ENCODE measurements around the gene USP12. TPM values are rescaled to one million over a fixed set of nuclear protein-coding genes. Genes with fewer than 3 reads are reported as not detected.

The USP12 gene
- total and polyA plus RNA-seq, 2 donors from 2014 or later: 15.0 to 27.5 TPM

DNA sequence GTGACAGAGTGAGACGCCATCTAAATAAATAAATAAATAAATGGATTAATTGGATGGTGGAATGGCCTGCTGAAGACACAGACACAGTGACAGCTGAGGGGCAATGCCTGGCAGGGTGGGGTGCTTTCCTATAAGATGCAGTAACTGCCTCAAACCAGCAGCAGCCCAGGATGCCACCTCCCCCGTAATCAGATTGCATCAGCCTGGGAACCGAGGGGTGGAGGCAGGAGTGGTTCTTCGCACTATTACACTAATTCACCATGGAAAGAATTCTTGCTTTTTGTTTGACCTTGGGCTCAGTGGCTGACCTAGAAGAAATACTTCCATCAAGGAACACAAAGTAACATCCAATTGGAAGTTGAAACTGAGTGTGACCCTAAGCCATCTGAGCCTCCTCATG, 31.6 kb upstream of the USP12 start:
- intact Hi-C loops (cut with DNase I): no loop called here
- Histone ChIP-seq H3K9ac (ENCODE audit: low read length in 3 of 3) (no peak overlapping the region), H3K27ac (ENCODE audit: low read depth in 2 of 2, low read length in 2 of 2) (no peak overlapping the region), H3K9me3 (ENCODE audit: control insufficient read depth in 2 of 3, insufficient read depth in 1 of 3, low read length in 3 of 3) (no peaks in the 10 kb centered on the region), H3K27me3 (ENCODE audit: control insufficient read depth, insufficient read depth, low read length) (no peaks in the 10 kb centered on the region), H3K36me3 (ENCODE audit: control insufficient read depth in 2 of 3, insufficient read depth in 3 of 3, low read length in 3 of 3) (no peaks in the 10 kb centered on the region), H3K4me3 (ENCODE audit: low read length in 3 of 3) (no peak overlapping the region), H3K4me1 (ENCODE audit: control insufficient read depth in 2 of 3, insufficient read depth in 2 of 3, low read depth in 1 of 3, low read length in 3 of 3) (no peaks in the 10 kb centered on the region)
- TF ChIP-seq, protein P1, sequence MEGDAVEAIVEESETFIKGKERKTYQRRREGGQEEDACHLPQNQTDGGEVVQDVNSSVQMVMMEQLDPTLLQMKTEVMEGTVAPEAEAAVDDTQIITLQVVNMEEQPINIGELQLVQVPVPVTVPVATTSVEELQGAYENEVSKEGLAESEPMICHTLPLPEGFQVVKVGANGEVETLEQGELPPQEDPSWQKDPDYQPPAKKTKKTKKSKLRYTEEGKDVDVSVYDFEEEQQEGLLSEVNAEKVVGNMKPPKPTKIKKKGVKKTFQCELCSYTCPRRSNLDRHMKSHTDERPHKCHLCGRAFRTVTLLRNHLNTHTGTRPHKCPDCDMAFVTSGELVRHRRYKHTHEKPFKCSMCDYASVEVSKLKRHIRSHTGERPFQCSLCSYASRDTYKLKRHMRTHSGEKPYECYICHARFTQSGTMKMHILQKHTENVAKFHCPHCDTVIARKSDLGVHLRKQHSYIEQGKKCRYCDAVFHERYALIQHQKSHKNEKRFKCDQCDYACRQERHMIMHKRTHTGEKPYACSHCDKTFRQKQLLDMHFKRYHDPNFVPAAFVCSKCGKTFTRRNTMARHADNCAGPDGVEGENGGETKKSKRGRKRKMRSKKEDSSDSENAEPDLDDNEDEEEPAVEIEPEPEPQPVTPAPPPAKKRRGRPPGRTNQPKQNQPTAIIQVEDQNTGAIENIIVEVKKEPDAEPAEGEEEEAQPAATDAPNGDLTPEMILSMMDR (IDR thresholded peaks at IDR 0.05; ENCODE audit: borderline replicate concordance, extremely low read depth, insufficient read depth): no peak
- FAIRE-seq: no peak
- no peak for DNase-seq

DNA sequence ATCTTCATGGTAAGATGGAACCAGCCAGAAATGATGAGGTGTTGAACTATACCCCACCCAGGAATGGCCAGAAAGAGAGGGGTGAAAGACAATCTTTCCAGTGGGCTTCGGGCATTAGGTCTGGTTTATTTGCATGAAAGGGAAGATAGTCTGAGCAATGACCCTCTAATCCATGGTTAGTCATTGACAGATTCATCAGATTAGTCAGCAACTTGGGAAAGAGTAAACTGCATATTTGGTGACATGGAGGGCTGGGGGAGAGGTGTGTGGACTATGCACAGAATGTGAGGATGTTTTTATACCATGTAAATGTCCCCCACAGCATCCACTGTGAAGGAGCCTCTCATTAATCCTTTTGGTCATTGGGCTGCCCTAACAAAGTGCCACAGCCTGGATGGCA, 30.1 kb upstream of the USP12 start:
- H3K27ac ChIP-seq (ENCODE audit: low read depth in 2 of 2, low read length in 2 of 2): no peak overlapping the region
- no peaks in the 10 kb centered on the region for H3K27me3 ChIP-seq (ENCODE audit: control insufficient read depth, insufficient read depth, low read length)
- peak in 1 of 5 donors; percentile 25 for DNase-seq
- no peak for FAIRE-seq
- intact Hi-C loops (cut with DNase I): no loop called here
- no peaks in the 10 kb centered on the region for H3K9me3 ChIP-seq (ENCODE audit: control insufficient read depth in 2 of 3, insufficient read depth in 1 of 3, low read length in 3 of 3)
- no peak overlapping the region for H3K9ac ChIP-seq (ENCODE audit: low read length in 3 of 3)
- H3K4me1 ChIP-seq (ENCODE audit: control insufficient read depth in 2 of 3, insufficient read depth in 2 of 3, low read depth in 1 of 3, low read length in 3 of 3): no peaks in the 10 kb centered on the region
- TF ChIP-seq, protein P1 (IDR thresholded peaks at IDR 0.05; ENCODE audit: borderline replicate concordance, extremely low read depth, insufficient read depth): no peak
- no peaks in the 10 kb centered on the region for H3K36me3 ChIP-seq (ENCODE audit: control insufficient read depth in 2 of 3, insufficient read depth in 3 of 3, low read length in 3 of 3)
- no peak overlapping the region for H3K4me3 ChIP-seq (ENCODE audit: low read length in 3 of 3)

DNA sequence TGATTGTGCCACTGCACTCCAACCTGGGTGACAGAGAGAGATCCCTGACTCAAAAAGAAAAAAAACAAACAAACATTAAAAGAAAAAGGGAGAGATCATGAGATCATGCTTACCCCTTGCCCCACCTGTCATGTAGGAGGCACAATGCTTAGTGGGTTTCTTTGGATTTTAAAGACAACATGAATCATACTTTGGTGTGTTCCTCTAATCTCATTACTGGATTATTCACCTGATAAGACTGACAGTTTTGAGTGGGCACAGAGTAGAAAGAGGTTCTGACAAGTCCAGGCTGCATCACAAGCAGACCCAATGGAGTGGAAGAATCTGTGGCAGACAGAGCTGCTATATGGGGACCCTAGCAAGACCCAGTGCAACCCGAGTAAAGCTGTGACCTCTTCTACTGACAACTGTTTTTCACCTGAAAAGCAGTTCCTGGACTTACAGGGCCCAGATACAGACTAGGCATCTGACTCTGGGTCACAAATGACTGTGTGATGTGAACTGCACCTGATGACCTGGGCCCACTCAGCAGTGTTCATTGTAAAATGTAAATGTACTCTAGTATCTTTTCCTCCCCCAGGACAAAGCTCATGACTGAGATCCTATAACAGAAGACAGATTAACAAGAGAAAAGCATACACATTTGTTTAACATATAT, 28.9 kb upstream of the USP12 start:
- intact Hi-C loops (cut with DNase I): no loop called here
- no peak for FAIRE-seq

More for the DNA sequence above, 28.9 kb upstream of the USP12 start:
- no peaks in the 10 kb centered on the region for H3K27me3 ChIP-seq (ENCODE audit: control insufficient read depth, insufficient read depth, low read length)
- DNase-seq: no peak
- no peaks in the 10 kb centered on the region for H3K4me1 ChIP-seq (ENCODE audit: control insufficient read depth in 2 of 3, insufficient read depth in 2 of 3, low read depth in 1 of 3, low read length in 3 of 3)
- H3K36me3 ChIP-seq (ENCODE audit: control insufficient read depth in 2 of 3, insufficient read depth in 3 of 3, low read length in 3 of 3): no peaks in the 10 kb centered on the region
- no peaks in the 10 kb centered on the region for H3K9me3 ChIP-seq (ENCODE audit: control insufficient read depth in 2 of 3, insufficient read depth in 1 of 3, low read length in 3 of 3)
- H3K4me3 ChIP-seq (ENCODE audit: low read length in 3 of 3): no peak overlapping the region
- TF ChIP-seq, protein P1 (IDR thresholded peaks at IDR 0.05; ENCODE audit: borderline replicate concordance, extremely low read depth, insufficient read depth): no peak
- H3K27ac ChIP-seq (ENCODE audit: low read depth in 2 of 2, low read length in 2 of 2): no peak overlapping the region
- H3K9ac ChIP-seq (ENCODE audit: low read length in 3 of 3): no peak overlapping the region
